Stimulated activated CD4-positive, alpha-beta T cell treated with anti-CD3 and anti-CD28 coated beads, TNF-alpha, amount 100 ng/mL, for 1 hour (primary cell): Measurements from ENCODE around the gene RPL31.

Source experiments
- DNase-seq, 3 donors: peaks; one replicate each; pipeline ENCODE4 v3.0.0-alpha.2; 2020; ENCODE audit warnings: low read depth in 3 of 3, low spot score in 1 of 3

Gene RPL31

GRCh38 chr2:101001691-101002561 is at the start of gene RPL31:
RPL31 (plus strand) TSS chr2:101002289; CDS start chr2:101002702, 413 bp downstream.
- DNase-seq: peak; percentile 87 to 88 (median 87)

- DNase-seq: no peak
Observed at GRCh38 chr2:100952512-100952911, 49.6 kb upstream of the RPL31 start.

- DNase-seq: no peak
Observed at GRCh38 chr2:100953406-100954043, 48.6 kb upstream of the RPL31 start.

GRCh38 chr2:100954044-100954420 is 48.1 kb upstream of the RPL31 start:
- DNase-seq: no peak

- no peak for DNase-seq
Observed at GRCh38 chr2:100955226-100955625, 46.9 kb upstream of the RPL31 start.

GRCh38 chr2:100956081-100956480 is 46.0 kb upstream of the RPL31 start:
- no peak for DNase-seq

GRCh38 chr2:100957996-100958653 is 44.0 kb upstream of the RPL31 start:
- no peak for DNase-seq

GRCh38 chr2:100959225-100959880 is 42.7 kb upstream of the RPL31 start:
- DNase-seq: no peak

- DNase-seq: no peak
Observed at GRCh38 chr2:100960688-100961087, 41.4 kb upstream of the RPL31 start.

- DNase-seq: no peak
Observed at GRCh38 chr2:100962366-100963025, 39.6 kb upstream of the RPL31 start.

GRCh38 chr2:100963026-100963375 is 39.1 kb upstream of the RPL31 start:
- no peak for DNase-seq

- DNase-seq: no peak
Observed at GRCh38 chr2:100964222-100964621, 37.9 kb upstream of the RPL31 start.

GRCh38 chr2:100964681-100965169 is 37.4 kb upstream of the RPL31 start:
- no peak for DNase-seq

GRCh38 chr2:100965596-100965995 is 36.5 kb upstream of the RPL31 start:
- no peak for DNase-seq

GRCh38 chr2:100967716-100968115 is 34.4 kb upstream of the RPL31 start:
- no peak for DNase-seq

GRCh38 chr2:100968146-100969145 is 33.6 kb upstream of the RPL31 start:
- no peak for DNase-seq

GRCh38 chr2:100969998-100970397 is 32.1 kb upstream of the RPL31 start:
- DNase-seq: no peak

- DNase-seq: no peak
Observed at GRCh38 chr2:100971221-100971620, 30.9 kb upstream of the RPL31 start.

- DNase-seq: no peak
Observed at GRCh38 chr2:100972452-100972851, 29.6 kb upstream of the RPL31 start.
